Measurements from ENCODE around the gene TMEM147. TPM values are rescaled to one million over a fixed set of nuclear protein-coding genes. Genes with fewer than 3 reads are reported as not detected.

Gene TMEM147
- polyA plus RNA-seq, 2 of the 4 experiments (the other 2 are of a cell fraction), result 282 to 335 TPM

DNA sequence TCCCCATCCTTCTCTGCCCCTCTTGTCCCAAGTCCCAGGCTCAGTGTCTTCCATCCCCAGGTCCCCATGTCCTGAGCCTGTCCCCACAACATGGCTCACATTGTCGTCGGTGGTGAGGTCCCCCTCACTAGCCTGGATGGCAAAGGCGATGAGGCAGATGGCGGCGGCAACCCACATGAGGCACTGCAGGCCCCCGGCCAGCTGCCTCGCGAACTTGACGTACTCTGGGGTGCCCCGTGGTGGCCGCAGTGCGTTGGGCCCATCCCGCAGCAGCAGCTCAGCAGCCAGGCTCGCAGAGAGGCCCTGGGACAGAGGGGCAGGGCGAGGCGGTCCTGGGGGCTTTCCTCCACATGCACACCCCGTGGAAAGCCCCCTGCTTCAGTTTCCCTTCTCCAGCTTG is 16.9 kb downstream of the TMEM147 start:
- POLR2A ChIA-PET, result no interaction called here
- CTCF ChIA-PET, result interaction anchor here (0.7 to 5.4 kb wide), 8 partner anchors 11 to 340 kb away, joined by 3 to 37 read pairs (median 4); no protein-coding TSS in a partner anchor
- ATAC-seq, result no peak

More for the DNA sequence above, 16.9 kb downstream of the TMEM147 start:
- WGBS (ENCODE audit: missing lambda C conversion rate), result 52% methylated on average over 17 of the region's 17 CpGs
- DNase-seq (ENCODE audit: low read depth in 1 of 2, low spot score in 1 of 2) (no peak), FAIRE-seq (peak; percentile 81)
- TF ChIP-seq CHD4 (IDR thresholded peaks at IDR 0.05; ENCODE audit: borderline replicate concordance) (no peak), MAZ (IDR thresholded peaks at IDR 0.05; ENCODE audit: borderline replicate concordance, low read depth, low read length) (no peak), NPAS2 (CRISPR knock-in tag; IDR thresholded peaks at IDR 0.05; ENCODE audit: borderline replicate concordance) (no peak), GATA3 (IDR thresholded peaks at IDR 0.05; ENCODE audit: borderline replicate concordance) (no peak), ESRRA (IDR thresholded peaks at IDR 0.05; ENCODE audit: borderline replicate concordance, low read length) (no peak), JUN (IDR thresholded peaks at IDR 0.05) (no peak), HOXA7 (CRISPR knock-in tag; IDR thresholded peaks at IDR 0.05) (no peak), CEBPB (IDR thresholded peaks at IDR 0.05) (no peak), EHF (CRISPR knock-in tag; IDR thresholded peaks at IDR 0.05) (no peak), PHF8 (IDR thresholded peaks at IDR 0.05; ENCODE audit: borderline replicate concordance, low read depth) (no peak), MAFK (IDR thresholded peaks at IDR 0.05; ENCODE audit: partially characterized antibody) (no peak), EP300 (IDR thresholded peaks at IDR 0.05) (no peak)
- TF ChIP-seq, protein P1, sequence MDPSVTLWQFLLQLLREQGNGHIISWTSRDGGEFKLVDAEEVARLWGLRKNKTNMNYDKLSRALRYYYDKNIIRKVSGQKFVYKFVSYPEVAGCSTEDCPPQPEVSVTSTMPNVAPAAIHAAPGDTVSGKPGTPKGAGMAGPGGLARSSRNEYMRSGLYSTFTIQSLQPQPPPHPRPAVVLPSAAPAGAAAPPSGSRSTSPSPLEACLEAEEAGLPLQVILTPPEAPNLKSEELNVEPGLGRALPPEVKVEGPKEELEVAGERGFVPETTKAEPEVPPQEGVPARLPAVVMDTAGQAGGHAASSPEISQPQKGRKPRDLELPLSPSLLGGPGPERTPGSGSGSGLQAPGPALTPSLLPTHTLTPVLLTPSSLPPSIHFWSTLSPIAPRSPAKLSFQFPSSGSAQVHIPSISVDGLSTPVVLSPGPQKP (IDR thresholded peaks at IDR 0.05; ENCODE audit: low read depth, low read length), result no peak
- TF ChIP-seq, protein P2, sequence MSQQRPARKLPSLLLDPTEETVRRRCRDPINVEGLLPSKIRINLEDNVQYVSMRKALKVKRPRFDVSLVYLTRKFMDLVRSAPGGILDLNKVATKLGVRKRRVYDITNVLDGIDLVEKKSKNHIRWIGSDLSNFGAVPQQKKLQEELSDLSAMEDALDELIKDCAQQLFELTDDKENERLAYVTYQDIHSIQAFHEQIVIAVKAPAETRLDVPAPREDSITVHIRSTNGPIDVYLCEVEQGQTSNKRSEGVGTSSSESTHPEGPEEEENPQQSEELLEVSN (IDR thresholded peaks at IDR 0.05; ENCODE audit: borderline replicate concordance, low read depth), result no peak
- TF ChIP-seq, protein P3, sequence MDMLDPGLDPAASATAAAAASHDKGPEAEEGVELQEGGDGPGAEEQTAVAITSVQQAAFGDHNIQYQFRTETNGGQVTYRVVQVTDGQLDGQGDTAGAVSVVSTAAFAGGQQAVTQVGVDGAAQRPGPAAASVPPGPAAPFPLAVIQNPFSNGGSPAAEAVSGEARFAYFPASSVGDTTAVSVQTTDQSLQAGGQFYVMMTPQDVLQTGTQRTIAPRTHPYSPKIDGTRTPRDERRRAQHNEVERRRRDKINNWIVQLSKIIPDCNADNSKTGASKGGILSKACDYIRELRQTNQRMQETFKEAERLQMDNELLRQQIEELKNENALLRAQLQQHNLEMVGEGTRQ (IDR thresholded peaks at IDR 0.05), result no peak
- TF ChIP-seq, protein P4, sequence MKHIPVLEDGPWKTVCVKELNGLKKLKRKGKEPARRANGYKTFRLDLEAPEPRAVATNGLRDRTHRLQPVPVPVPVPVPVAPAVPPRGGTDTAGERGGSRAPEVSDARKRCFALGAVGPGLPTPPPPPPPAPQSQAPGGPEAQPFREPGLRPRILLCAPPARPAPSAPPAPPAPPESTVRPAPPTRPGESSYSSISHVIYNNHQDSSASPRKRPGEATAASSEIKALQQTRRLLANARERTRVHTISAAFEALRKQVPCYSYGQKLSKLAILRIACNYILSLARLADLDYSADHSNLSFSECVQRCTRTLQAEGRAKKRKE (CRISPR knock-in tag; IDR thresholded peaks at IDR 0.05; ENCODE audit: low read depth), result no peak
- TF ChIP-seq, protein P5, sequence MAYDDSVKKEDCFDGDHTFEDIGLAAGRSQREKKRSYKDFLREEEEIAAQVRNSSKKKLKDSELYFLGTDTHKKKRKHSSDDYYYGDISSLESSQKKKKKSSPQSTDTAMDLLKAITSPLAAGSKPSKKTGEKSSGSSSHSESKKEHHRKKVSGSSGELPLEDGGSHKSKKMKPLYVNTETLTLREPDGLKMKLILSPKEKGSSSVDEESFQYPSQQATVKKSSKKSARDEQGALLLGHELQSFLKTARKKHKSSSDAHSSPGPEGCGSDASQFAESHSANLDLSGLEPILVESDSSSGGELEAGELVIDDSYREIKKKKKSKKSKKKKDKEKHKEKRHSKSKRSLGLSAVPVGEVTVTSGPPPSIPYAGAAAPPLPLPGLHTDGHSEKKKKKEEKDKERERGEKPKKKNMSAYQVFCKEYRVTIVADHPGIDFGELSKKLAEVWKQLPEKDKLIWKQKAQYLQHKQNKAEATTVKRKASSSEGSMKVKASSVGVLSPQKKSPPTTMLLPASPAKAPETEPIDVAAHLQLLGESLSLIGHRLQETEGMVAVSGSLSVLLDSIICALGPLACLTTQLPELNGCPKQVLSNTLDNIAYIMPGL (CRISPR knock-in tag; IDR thresholded peaks at IDR 0.05; ENCODE audit: borderline replicate concordance), result no peak
- TF ChIP-seq, protein P6, sequence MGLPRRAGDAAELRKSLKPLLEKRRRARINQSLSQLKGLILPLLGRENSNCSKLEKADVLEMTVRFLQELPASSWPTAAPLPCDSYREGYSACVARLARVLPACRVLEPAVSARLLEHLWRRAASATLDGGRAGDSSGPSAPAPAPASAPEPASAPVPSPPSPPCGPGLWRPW (IDR thresholded peaks at IDR 0.05), result no peak
- TF ChIP-seq, protein P7, sequence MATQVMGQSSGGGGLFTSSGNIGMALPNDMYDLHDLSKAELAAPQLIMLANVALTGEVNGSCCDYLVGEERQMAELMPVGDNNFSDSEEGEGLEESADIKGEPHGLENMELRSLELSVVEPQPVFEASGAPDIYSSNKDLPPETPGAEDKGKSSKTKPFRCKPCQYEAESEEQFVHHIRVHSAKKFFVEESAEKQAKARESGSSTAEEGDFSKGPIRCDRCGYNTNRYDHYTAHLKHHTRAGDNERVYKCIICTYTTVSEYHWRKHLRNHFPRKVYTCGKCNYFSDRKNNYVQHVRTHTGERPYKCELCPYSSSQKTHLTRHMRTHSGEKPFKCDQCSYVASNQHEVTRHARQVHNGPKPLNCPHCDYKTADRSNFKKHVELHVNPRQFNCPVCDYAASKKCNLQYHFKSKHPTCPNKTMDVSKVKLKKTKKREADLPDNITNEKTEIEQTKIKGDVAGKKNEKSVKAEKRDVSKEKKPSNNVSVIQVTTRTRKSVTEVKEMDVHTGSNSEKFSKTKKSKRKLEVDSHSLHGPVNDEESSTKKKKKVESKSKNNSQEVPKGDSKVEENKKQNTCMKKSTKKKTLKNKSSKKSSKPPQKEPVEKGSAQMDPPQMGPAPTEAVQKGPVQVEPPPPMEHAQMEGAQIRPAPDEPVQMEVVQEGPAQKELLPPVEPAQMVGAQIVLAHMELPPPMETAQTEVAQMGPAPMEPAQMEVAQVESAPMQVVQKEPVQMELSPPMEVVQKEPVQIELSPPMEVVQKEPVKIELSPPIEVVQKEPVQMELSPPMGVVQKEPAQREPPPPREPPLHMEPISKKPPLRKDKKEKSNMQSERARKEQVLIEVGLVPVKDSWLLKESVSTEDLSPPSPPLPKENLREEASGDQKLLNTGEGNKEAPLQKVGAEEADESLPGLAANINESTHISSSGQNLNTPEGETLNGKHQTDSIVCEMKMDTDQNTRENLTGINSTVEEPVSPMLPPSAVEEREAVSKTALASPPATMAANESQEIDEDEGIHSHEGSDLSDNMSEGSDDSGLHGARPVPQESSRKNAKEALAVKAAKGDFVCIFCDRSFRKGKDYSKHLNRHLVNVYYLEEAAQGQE (IDR thresholded peaks at IDR 0.05), result no peak
- Histone ChIP-seq H3K4me1 (0 out of 3 replicates have a peak, but pooled peaks cover 6% of the 10 kb centered on the region), H3K4me2 (no peak overlapping the region), H3K9me3 (no peaks in the 10 kb centered on the region), H3K4me3 (no peak overlapping the region), H3K27ac (no peak overlapping the region)
